CD4-positive, alpha-beta T cell treated with Interleukin-15 for 4 hours (primary cell): Measurements from ENCODE around the gene TTC9.
"Not testable (repeated sequence)": the region's sequence is repeated elsewhere in the genome, so short reads cannot be mapped to it uniquely, and the experiment has no call there.

Experiments used
- DNase-seq: peaks from one replicate; pipeline ENCODE4 v3.0.0-alpha.2; 2020; ENCODE audit warnings: low spot score

Gene TTC9

GRCh38 chr14:70680748-70681147 is 39.0 kb downstream of the TTC9 start:
- no peak for DNase-seq

DNA sequence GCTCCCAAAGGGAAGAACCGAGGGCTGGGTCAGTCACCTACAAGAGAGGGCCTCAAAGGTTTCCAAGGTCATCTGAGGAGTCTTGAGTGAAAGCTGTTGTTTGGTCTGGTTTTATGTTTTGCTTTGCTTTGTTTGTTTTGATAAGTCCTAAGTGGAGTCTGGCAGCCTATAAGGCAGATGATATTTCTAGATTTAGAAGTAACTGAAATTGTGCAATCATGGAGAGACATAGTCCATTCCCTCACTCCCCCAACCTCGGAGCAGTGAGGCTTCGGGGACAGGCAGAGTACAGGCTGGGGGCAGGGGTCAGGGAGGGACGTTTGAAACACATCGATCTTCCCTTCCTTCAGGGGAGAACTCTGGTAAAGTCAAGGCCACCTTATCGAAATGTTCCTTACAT is 42.3 kb downstream of the TTC9 start:
- no peak for DNase-seq

- DNase-seq: no peak
These were observed 43.9 kb downstream of the TTC9 start for GRCh38 chr14:70685474-70686197.

GRCh38 chr14:70692210-70692609 is 50.5 kb downstream of the TTC9 start:
- DNase-seq: no peak

DNA sequence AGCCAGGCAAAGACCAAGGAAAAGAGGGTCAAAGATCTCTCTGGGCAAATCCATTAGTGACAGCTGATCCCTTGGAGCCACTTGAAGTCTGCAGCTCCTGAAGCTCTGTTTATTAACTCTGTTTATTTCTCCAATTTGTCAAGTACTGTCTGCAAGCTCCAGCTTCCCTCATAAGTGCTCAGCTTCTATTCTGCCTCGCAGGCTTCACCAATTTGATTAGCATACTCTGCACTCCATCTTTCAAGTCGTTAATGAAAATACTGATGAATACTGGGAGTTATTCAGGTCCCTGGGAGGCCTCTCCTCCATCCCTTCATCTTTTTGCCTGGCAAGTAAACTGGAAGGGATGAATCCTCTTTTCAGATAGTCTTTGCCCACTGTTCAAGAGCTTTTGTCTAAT is 54.3 kb downstream of the TTC9 start:
- DNase-seq: no peak

GRCh38 chr14:70697701-70698100 is 56.0 kb downstream of the TTC9 start:
- DNase-seq: no peak

GRCh38 chr14:70698288-70698687 is 56.6 kb downstream of the TTC9 start:
- no peak for DNase-seq

DNA sequence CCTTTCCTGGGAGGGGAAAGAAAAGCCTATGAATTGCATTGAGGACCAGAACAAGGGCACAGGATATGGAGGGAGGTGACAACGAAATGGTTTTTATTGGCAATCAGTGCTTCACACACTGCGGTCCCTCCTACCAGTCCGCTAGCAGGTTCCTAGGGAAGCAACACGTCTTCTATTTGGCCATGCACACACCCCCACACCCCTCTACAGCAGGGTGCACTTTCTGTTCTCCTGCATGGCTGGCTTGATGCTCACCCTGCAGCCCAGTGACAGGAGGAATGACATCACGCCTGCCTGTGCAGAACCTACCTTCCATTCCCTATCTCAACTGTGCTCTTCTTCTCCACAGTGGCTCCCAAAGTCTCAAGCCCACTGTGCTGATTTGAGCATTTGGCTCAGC is 57.9 kb downstream of the TTC9 start:
- DNase-seq: no peak

- DNase-seq: no peak
These were observed 59.4 kb downstream of the TTC9 start for GRCh38 chr14:70700955-70701585.

DNA sequence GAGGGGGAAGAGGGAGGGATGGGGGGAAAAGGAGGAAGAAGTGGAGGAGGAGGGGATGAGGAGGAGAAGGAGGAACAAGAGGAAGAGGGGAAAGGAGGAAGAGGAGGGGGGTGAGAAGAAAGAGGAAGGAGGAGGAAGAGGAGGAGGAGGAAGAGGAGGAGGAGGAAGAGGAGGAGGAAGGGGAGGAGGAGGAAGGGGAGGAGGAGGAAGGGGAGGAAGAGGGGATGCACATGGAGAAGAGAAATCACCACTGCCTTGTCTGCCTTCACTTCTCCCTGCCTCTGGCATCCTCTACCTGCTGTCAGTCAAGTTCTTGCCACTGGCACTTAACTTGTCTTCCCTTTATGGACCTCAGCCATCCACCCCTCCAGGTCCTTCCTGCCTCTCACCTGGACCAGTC is 59.9 kb downstream of the TTC9 start:
- no peak for DNase-seq

DNA sequence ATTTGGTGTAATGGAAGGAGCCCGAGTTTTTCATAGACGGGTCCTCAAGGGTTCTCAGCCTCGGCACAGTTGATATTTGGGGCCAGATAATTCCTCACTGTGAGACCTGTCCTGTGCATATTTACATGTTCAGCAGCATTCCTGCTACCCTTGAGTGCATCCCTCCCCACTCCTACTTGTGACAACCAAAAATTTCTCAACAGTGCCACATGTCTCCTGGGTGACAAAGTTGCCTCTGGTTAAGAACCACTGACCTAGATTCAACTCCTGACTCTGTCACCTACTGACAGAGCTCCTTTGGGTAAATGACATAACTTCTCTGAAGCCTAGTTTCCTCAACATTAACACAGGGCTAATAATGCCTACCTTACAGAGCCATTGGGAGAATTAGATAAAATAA is 60.4 kb downstream of the TTC9 start:
- DNase-seq: no peak

- not testable (repeated sequence) for DNase-seq
These were observed 62.0 kb downstream of the TTC9 start for GRCh38 chr14:70703621-70704168.

- no peak for DNase-seq
These were observed 63.2 kb downstream of the TTC9 start for GRCh38 chr14:70704960-70705359.

DNA sequence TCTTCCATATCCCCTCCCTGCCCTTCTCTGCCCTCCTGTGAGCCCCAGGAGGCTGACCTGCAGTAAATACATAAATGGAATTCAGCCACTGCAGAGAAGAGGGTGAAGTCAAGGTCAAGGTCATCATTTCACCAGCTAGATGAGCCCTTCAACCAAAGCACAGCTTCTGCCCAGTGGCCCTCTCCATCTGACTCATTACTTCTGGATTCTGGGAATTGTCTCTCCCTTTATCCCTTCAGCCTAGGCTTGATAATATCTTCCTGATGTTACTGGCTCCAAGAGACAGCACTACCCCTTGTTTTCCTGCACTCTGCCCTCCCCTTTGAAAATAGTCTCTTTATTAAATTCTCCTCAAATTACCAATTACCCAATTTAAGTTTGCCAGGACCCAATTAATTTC is 64.5 kb downstream of the TTC9 start:
- DNase-seq: no peak

DNA sequence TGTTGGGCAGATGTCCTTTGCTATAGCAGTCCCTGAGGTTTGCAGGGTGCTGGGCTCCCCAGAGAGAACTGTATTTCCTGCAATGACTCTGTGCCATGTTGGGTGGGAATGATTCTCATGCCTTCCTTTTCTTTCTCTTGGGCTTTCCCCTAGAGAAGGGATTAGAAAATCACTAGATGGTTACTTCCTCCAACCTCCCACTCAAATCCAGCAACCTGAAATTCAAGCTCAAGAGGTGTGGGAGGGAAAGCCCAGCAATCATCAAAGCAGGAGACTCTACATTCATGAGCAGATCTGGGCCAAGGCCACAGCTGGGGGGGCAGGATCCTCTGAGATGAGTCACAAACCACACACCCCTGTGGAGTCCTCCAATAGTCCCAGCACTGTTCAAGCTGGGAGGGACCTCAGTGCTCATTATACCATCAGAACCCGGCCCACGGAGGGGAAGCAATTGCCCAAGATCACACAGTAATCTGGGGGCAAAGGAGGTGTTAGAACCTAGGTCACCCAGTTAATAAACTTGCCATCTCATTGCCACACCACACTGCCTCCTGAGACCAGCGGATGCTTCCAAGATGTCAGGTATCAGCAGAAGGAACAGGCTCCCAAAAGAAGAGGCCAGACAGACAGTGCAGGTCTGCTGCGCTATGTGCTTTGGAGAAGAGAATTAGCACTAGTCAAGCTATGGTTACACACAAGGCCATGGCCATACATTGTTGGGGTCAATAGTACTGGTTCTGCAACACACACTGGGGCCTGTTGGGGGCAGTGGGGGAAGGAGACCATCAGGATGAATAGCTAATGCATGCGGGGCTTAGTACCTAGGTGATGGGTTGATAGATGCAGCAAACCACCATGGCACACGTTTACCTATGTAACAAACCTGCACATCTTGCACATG is 65.7 kb downstream of the TTC9 start:
- DNase-seq: no peak

DNA sequence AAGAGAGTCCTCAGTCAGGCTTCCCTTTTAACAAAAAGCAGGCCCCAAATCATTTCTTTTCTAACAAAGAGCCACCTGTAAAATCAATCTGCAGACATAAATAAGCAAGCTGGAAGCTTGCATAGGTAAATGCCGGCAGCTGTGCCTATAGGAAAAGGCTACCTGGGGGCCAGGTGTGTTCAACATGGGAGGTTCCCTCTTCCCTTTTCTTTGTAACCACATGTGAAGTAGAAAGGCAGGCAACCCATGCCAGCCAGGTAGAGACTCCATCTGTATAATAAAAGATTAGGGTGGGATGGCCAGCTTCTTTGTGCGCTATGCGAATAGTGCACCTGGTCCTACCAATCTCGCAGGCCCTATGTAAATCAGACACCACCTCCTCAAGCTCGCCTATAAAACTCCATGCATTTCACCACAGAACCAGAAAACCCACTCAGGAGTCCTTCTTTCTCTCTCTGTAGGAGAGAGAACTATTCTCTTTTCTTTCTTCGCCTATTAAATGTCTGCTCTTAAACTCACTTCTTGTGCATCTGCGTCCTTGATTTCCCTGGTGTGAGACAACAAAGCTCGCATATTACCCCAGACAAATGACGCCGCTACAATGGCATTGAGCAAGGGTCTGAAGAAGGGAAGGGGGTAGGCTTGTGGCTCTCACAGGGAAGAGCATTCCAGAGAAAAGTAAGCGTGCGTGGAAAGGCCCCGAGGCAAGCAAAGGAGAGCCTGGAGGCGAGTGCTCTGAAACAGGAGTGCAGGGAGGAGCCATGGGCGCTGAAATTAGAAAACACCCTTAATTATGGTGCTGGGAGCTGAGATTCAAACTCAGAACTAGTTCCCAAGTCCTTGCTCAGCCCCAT is 67.2 kb downstream of the TTC9 start:
- no peak for DNase-seq

DNA sequence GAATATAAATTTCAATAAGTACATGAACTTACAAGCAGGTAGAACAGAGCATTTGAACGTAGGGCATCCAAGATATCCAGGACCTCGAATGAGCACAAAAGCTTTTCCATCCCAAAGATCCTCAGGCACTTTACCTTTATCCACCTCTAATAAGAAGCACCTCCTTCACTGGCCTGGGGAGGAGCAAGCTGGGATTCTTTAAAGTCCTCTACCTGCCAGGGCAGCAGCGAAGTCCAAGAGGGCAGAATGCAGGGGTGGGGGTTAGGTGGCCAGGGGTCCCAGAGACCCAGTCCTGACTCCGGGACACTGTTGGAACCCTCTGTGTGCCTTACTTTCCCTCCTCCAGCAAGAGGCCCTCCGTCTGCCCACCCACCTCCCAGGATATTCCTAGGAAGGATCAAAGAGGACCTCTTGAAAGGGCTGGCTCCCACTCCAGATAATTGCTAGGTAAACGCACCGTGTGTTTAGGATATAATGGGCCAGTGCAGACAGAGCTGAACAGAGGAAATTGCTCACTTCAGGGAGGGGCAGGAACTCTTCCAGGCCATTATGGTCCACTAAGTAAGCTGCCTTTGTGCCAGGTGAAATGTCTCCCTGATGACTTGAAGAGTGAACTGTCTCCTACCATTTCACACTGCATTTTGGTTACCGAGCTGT is 68.1 kb downstream of the TTC9 start:
- DNase-seq: no peak

DNA sequence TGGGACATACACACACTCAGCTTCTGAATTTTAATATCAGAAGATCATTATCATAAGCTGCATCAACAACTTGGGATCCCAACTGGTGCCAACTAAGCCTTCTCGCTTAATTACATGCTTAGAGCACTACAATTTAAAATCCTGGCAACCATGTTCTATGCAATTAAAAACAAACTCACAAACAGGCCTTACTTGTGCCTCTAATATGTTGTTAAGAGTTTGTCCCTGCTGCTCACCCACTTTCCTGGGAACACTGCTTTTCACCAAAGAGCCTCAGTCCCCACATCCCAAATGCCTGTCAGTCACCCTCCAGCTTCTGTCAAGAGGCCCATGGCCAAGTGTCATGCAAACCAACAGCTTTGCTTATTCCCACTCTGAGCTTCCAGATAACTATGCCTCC is 69.7 kb downstream of the TTC9 start:
- DNase-seq: no peak

- DNase-seq: no peak
These were observed 71.4 kb downstream of the TTC9 start for GRCh38 chr14:70713096-70713495.

DNA sequence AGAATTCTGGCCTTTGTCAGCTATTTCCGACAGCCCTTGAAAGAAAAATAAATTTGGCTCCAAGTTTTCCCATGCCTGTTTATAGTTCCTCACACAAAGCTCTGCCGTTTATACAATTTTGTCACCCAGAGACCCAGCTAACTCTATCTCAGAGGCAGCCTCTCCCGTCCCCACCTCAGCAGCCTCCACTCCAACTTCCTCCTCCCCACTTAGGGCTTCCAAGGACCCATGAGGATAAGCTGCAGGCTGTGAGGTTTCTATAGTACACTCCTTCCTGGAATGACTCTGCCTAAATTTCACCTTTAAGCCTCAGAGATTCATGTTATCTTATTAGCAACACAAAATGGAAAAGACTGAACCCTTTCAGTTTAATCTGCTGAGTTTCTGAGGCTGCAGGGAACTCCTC is 71.8 kb downstream of the TTC9 start:
- no peak for DNase-seq

- DNase-seq: peak; percentile 52
These were observed 72.4 kb downstream of the TTC9 start for GRCh38 chr14:70714055-70714550.
